OCI-LY3 (cell line): ENCODE results near the gene TAS2R30.

Experiments
- CTCF ChIP-seq: fragments of 200-600, 300-600 bp; sonication (generic); IDR thresholded peaks from 2 replicates; pipeline ENCODE4 v1.5.1; 2014; ENCODE audit warnings: antibody characterized with exemption, low read length, low read depth
- EZH2phosphoT487 ChIP-seq: fragments of 200-600 bp; shearing (Covaris generic); IDR thresholded peaks from 2 replicates; pipeline ENCODE4 v1.6.1; 2018; ENCODE audit warnings: antibody characterized with exemption, mixed run types, low read depth

- TF ChIP-seq CTCF, result no peak
- no peak for TF ChIP-seq EZH2phosphoT487
These were observed 26.7 kb downstream of the TAS2R30 start for GRCh38 chr12:11107719-11108118.
